GM12878 (cell line): ENCODE results near the gene PDZD2. TPM values are rescaled to one million over a fixed set of nuclear protein-coding genes. Genes with fewer than 3 reads are reported as not detected.

Experiments used
- ATAC-seq: fragments of 200-7000 bp; cut with Tn5 transposase; 3 replicates; pipeline ENCODE4 v1.9.1; 2020; ENCODE audit warnings: mild to moderate bottlenecking, moderate library complexity
- BruUV-seq: library from RNA; stranded (reverse); fragments of 400-500 nt; replicated peaks from 2 replicates; lab custom pipeline; 2021; lab: Mats Ljungman, UMichigan
- CTCF ChIA-PET: fragments of 300-600 bp; sonication (Branson Sonifier 250); formaldehyde crosslinking; extraction: SDS; loops from one replicate; lab custom pipeline; 2021; ENCODE audit warnings: inconsistent platforms; lab: Yijun Ruan, JAX
- POLR2A ChIA-PET: fragments of 350-600 bp; formaldehyde crosslinking; extraction: SDS; loops from one replicate; lab custom pipeline; 2021; ENCODE audit warnings: inconsistent platforms; lab: Charles Lee
- RAD21 ChIA-PET: fragments of 300-600 bp; sonication (Branson Sonifier 250); formaldehyde crosslinking; loops from one replicate; lab custom pipeline; 2023; ENCODE audit warnings: antibody characterized with exemption; ENCODE audit not compliant: unreplicated experiment; lab: Charles Lee
- SMC1A ChIA-PET: fragments of 300-600 bp; sonication (Branson Sonifier 250); formaldehyde crosslinking; loops from one replicate; lab custom pipeline; 2023; ENCODE audit not compliant: unreplicated experiment, uncharacterized antibody; lab: Charles Lee
- DNase-seq: peaks from one replicate; pipeline ENCODE4 v3.0.0-alpha.2; 2011; ENCODE audit warnings: low read depth, low spot score
- FAIRE-seq: peaks from 3 replicates; lab custom pipeline; 2011; peaks lifted over from hg19 to GRCh38; lab: Jason Lieb, UNC
- H2AFZ ChIP-seq: 2 replicates; pipeline ENCODE4 v1.6.0; 2011; ENCODE audit warnings: low read depth, low read length, control low read depth; ENCODE audit not compliant: control insufficient read depth
- H3K27ac ChIP-seq: 2 replicates; pipeline ENCODE4 v1.5.1; 2011; ENCODE audit warnings: control low read depth; ENCODE audit not compliant: control insufficient read depth, insufficient read depth
- H3K27me3 ChIP-seq, 2 experiments: replicated peaks in 1 of 2; 2 replicates each; pipeline versions ENCODE4 v1.6.0 to v1.6.1; 2011; ENCODE audit warnings: low read length in 1 of 2; ENCODE audit not compliant: control insufficient read depth in 2 of 2, insufficient read depth in 2 of 2
- H3K36me3 ChIP-seq, 2 experiments: 2 replicates each; pipeline ENCODE4 v1.5.1; 2011; ENCODE audit warnings: low read length in 1 of 2; ENCODE audit not compliant: control insufficient read depth in 2 of 2, insufficient read depth in 2 of 2
- H3K4me1 ChIP-seq: 2 replicates; pipeline ENCODE4 v1.6.1; 2011; ENCODE audit warnings: mild to moderate bottlenecking, low read length, moderate library complexity, mixed read lengths; ENCODE audit not compliant: control insufficient read depth, insufficient read depth
- H3K4me2 ChIP-seq: 2 replicates; pipeline ENCODE4 v1.6.0; 2011; ENCODE audit warnings: control low read depth; ENCODE audit not compliant: control insufficient read depth, insufficient read depth
- H3K4me3 ChIP-seq: fragments of 200-600 bp; sonication (generic); 2 replicates; pipeline ENCODE4 v1.5.1; 2016
- H3K79me2 ChIP-seq: 2 replicates; pipeline ENCODE4 v1.6.0; 2011; ENCODE audit warnings: low read length; ENCODE audit not compliant: control insufficient read depth, insufficient read depth
- H3K9ac ChIP-seq: 2 replicates; pipeline ENCODE4 v1.8.0; 2011; ENCODE audit warnings: low read length, control low read depth, mixed read lengths; ENCODE audit not compliant: control insufficient read depth, insufficient read depth
- H3K9me3 ChIP-seq: replicated peaks from 3 replicates; pipeline ENCODE4 v1.5.1; 2011; ENCODE audit warnings: mild to moderate bottlenecking, low read length; ENCODE audit not compliant: control insufficient read depth, insufficient read depth
- H4K20me1 ChIP-seq: 2 replicates; pipeline ENCODE4 v1.6.0; 2011; ENCODE audit not compliant: control insufficient read depth, insufficient read depth
- BACH1 ChIP-seq: fragments of 450-650 bp; IDR thresholded peaks from 2 replicates; pipeline ENCODE4 v1.6.1; 2017; ENCODE audit warnings: mild to moderate bottlenecking, borderline replicate concordance
- CHD1 ChIP-seq: IDR thresholded peaks from 2 replicates; pipeline ENCODE4 v1.6.1; 2012; ENCODE audit warnings: low read depth, low read length, improper control_type of control experiment
- FOXM1 ChIP-seq: IDR thresholded peaks from 2 replicates; pipeline ENCODE4 v1.6.1; 2012; ENCODE audit warnings: low read depth, mild to moderate bottlenecking, inconsistent platforms, low read length, moderate library complexity
- IRF4 ChIP-seq: IDR thresholded peaks from 2 replicates; pipeline ENCODE4 v1.6.1; 2011; ENCODE audit warnings: low read depth, low read length
- IRF5 ChIP-seq: fragments of 450-650 bp; IDR thresholded peaks from 2 replicates; pipeline ENCODE4 v1.6.1; 2017; ENCODE audit warnings: borderline replicate concordance
- MYC ChIP-seq: IDR thresholded peaks from 2 replicates; pipeline ENCODE4 v1.6.1; 2011; ENCODE audit warnings: mild to moderate bottlenecking, low read length, moderate library complexity, inconsistent platforms; ENCODE audit not compliant: insufficient read depth, insufficient replicate concordance, insufficient read length, severe bottlenecking
- NFIC ChIP-seq: IDR thresholded peaks from 2 replicates; pipeline ENCODE4 v1.6.1; 2012; ENCODE audit warnings: low read depth, mild to moderate bottlenecking, inconsistent platforms, low read length, moderate library complexity
- NRF1 ChIP-seq: conservative IDR thresholded peaks from 2 replicates; pipeline ENCODE4 v1.6.1; 2011; ENCODE audit warnings: mild to moderate bottlenecking, low read depth, low read length, improper control_type of control experiment
- PAX8 ChIP-seq: fragments of 450-650 bp; IDR thresholded peaks from 2 replicates; pipeline ENCODE4 v1.6.1; 2017; ENCODE audit warnings: mild to moderate bottlenecking, moderate library complexity
- SMAD1 ChIP-seq: fragments of 450-650 bp; IDR thresholded peaks from 2 replicates; pipeline ENCODE4 v1.6.1; 2018; ENCODE audit warnings: mild to moderate bottlenecking, low read depth; ENCODE audit not compliant: partially characterized antibody
- SMARCA5 ChIP-seq: fragments of 450-650 bp; IDR thresholded peaks from 2 replicates; pipeline ENCODE4 v1.6.1; 2017; ENCODE audit warnings: mild to moderate bottlenecking
- SREBF1 ChIP-seq: IDR thresholded peaks from 2 replicates; pipeline ENCODE4 v1.6.1; 2012; ENCODE audit warnings: mild to moderate bottlenecking, low read length
- WRNIP1 ChIP-seq: IDR thresholded peaks from 2 replicates; pipeline ENCODE4 v1.6.1; 2011; ENCODE audit warnings: low read depth, low read length, improper control_type of control experiment, borderline replicate concordance
- ZBTB33 ChIP-seq: fragments of 450-650 bp; IDR thresholded peaks from 2 replicates; pipeline ENCODE4 v1.6.1; 2017; ENCODE audit warnings: mild to moderate bottlenecking
- WGBS: methylation state at CpG from one replicate; pipeline ENCODE4 v1.1.6; 2016; ENCODE audit warnings: low lambda C conversion rate; ENCODE audit not compliant: insufficient replicate concordance, insufficient coverage; ENCODE audit errors: missing lambda C conversion rate; 5-methylcytosine and 5-hydroxymethylcytosine counted together
- in situ Hi-C: fragments of 300-500 bp; cut with MboI; formaldehyde crosslinking; loops from 9 replicates; pipeline ENCODE4 v1.14.3; 2018; ENCODE audit warnings: mixed read lengths
- intact Hi-C: fragments of 100-400 bp; cut with micrococcal nuclease; formaldehyde crosslinking; loops from one replicate; pipeline ENCODE4 v1.14.2; 2022; ENCODE audit not compliant: unreplicated experiment
- polyA plus RNA-seq, 11 experiments: library from polyadenylated mRNA; depleted of rRNA in 4 of 11; unstranded in 6 of 11; stranded (reverse) in 5 of 11; fragments of >200 nt; fragmentation: Nextera tagmentation in 4 of 11; fragmentation: Illumina TruSeq in 1 of 11; extraction: Ambion mirVana in 4 of 11; extraction: Trizol in 1 of 11; gene quantifications; 1 replicate in 1 of 11; 2 replicates in 10 of 11; pipeline versions ENCODE4 v1.2.1 to v1.2.3, GENCODE V29; 2011 to 2016; ENCODE audit warnings: inconsistent platforms in 2 of 11, missing spikeins in 2 of 11, low read depth in 1 of 11
- total RNA-seq, 4 experiments: library from RNA; depleted of rRNA in 3 of 4; stranded (reverse); fragments of >200 nt in 3 of 4; fragmentation: Illumina TruSeq in 1 of 4; extraction: Trizol in 1 of 4; gene quantifications; 2 replicates each; pipeline versions ENCODE4 v1.2.1 to v1.2.3, GENCODE V29; 2013 to 2021
- TF ChIP-seq, protein P1 (sequence below): fragments of 450-650 bp; IDR thresholded peaks from 2 replicates; pipeline ENCODE4 v1.6.1; 2017; ENCODE audit warnings: mild to moderate bottlenecking, moderate library complexity

Gene PDZD2
- total and polyA plus RNA-seq, 10 of the 15 experiments (the other 5 are each of a cell fraction or from before 2014, with no cell fraction given) = 0.01 to 0.58 (median 0.29) TPM; not detected in 3

GRCh38 chr5:32083981-32084430 lies 445.1 kb downstream of the PDZD2 start (continued):
- no peak for TF ChIP-seq MYC
- TF ChIP-seq ZBTB33 = no peak

GRCh38 chr5:32087086-32088082 lies 448.5 kb downstream of the PDZD2 start:
- SMC1A ChIA-PET = no interaction called here
- no peak overlapping the region for H3K4me2 ChIP-seq
- ATAC-seq (no peak), DNase-seq (no peak), FAIRE-seq (no peak)
- no peak overlapping the region for H2AFZ ChIP-seq
- no peaks in the 10 kb centered on the region for H3K9me3 ChIP-seq
- BruUV-seq = no TSS peak
- no peaks in the 10 kb centered on the region for H3K4me1 ChIP-seq
- H3K27ac ChIP-seq = no peak overlapping the region
- H3K9ac ChIP-seq = no peak overlapping the region
- H3K79me2 ChIP-seq = no peaks in the 10 kb centered on the region
- POLR2A ChIA-PET = no interaction called here
- CTCF ChIA-PET = interaction anchor here (1.3 kb wide), 1 partner anchor 264 kb away, joined by 3 read pairs; no protein-coding TSS in a partner anchor
- intact Hi-C loops (no loop called here), in situ Hi-C loops (no loop called here)
- no peak overlapping the region for H3K4me3 ChIP-seq
- no peaks in the 10 kb centered on the region for H3K27me3 ChIP-seq
- no peaks in the 10 kb centered on the region for H4K20me1 ChIP-seq
- WGBS = 55% methylated on average over 24 of the region's 24 CpGs
- RAD21 ChIA-PET = no interaction called here
- H3K36me3 ChIP-seq = no peaks in the 10 kb centered on the region
- TF ChIP-seq IRF5 (no peak), SMAD1 (no peak), CHD1 (no peak), NFIC (no peak), BACH1 (no peak), PAX8 (no peak), SMARCA5 (no peak), NRF1 (no peak), WRNIP1 (no peak), SREBF1 (no peak), FOXM1 (no peak), IRF4 (no peak)
- TF ChIP-seq, protein P1, sequence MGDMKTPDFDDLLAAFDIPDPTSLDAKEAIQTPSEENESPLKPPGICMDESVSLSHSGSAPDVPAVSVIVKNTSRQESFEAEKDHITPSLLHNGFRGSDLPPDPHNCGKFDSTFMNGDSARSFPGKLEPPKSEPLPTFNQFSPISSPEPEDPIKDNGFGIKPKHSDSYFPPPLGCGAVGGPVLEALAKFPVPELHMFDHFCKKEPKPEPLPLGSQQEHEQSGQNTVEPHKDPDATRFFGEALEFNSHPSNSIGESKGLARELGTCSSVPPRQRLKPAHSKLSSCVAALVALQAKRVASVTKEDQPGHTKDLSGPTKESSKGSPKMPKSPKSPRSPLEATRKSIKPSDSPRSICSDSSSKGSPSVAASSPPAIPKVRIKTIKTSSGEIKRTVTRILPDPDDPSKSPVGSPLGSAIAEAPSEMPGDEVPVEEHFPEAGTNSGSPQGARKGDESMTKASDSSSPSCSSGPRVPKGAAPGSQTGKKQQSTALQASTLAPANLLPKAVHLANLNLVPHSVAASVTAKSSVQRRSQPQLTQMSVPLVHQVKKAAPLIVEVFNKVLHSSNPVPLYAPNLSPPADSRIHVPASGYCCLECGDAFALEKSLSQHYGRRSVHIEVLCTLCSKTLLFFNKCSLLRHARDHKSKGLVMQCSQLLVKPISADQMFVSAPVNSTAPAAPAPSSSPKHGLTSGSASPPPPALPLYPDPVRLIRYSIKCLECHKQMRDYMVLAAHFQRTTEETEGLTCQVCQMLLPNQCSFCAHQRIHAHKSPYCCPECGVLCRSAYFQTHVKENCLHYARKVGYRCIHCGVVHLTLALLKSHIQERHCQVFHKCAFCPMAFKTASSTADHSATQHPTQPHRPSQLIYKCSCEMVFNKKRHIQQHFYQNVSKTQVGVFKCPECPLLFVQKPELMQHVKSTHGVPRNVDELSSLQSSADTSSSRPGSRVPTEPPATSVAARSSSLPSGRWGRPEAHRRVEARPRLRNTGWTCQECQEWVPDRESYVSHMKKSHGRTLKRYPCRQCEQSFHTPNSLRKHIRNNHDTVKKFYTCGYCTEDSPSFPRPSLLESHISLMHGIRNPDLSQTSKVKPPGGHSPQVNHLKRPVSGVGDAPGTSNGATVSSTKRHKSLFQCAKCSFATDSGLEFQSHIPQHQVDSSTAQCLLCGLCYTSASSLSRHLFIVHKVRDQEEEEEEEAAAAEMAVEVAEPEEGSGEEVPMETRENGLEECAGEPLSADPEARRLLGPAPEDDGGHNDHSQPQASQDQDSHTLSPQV = no peak
